ENCODE data around the gene IL4R. TPM values are rescaled to one million over a fixed set of nuclear protein-coding genes. Genes with fewer than 3 reads are reported as not detected.

Gene IL4R
- total and polyA plus RNA-seq, 2 of the 13 experiments (the other 11 are each of a cell fraction or from before 2014, with no cell fraction given) = 15.9 to 49.6 TPM

GRCh38 chr16:27367461-27368357 lies 53.9 kb downstream of the IL4R start (continued):
- no peak for TF ChIP-seq ZNF747 (CRISPR knock-in tag; IDR thresholded peaks at IDR 0.05; ENCODE audit: borderline replicate concordance)
- peak; percentile 57; the same call in 1 of the 2 replicates for TF ChIP-seq MXD3 (CRISPR knock-in tag; IDR thresholded peaks at IDR 0.05)
- peak; percentile 27; the same call in 1 of the 2 replicates for TF ChIP-seq ZNF362 (CRISPR knock-in tag; IDR thresholded peaks at IDR 0.05; ENCODE audit: borderline replicate concordance)
- TF ChIP-seq POGK (CRISPR knock-in tag; conservative IDR thresholded peaks at IDR 0.05) = 0 out of 2 replicates have a peak, but pooled peaks have one; percentile 24
- no peak for TF ChIP-seq ZFYVE20 (CRISPR knock-in tag; IDR thresholded peaks at IDR 0.05; ENCODE audit: borderline replicate concordance, low read depth)
- no peak for TF ChIP-seq ZNF577 (CRISPR knock-in tag; IDR thresholded peaks at IDR 0.05; ENCODE audit: borderline replicate concordance, low read depth)
- TF ChIP-seq ZHX1 (CRISPR knock-in tag; IDR thresholded peaks at IDR 0.05; ENCODE audit: low read depth) = no peak
- TF ChIP-seq SALL1 (CRISPR knock-in tag; IDR thresholded peaks at IDR 0.05) = peak; percentile 46; the same call in 1 of the 2 replicates
- TF ChIP-seq ZNF629 (CRISPR knock-in tag; conservative IDR thresholded peaks at IDR 0.05) = no peak
- TF ChIP-seq ZBTB37 (CRISPR knock-in tag; IDR thresholded peaks at IDR 0.05) = no peak
- no peak for TF ChIP-seq POLR2A (IDR thresholded peaks at IDR 0.05; ENCODE audit: insufficient read depth in 1 of 2, low read depth in 2 of 2, low read length in 2 of 2)
- TF ChIP-seq SMAD3 (CRISPR knock-in tag; IDR thresholded peaks at IDR 0.05) = no peak
- peak; percentile 40; the same call in 1 of the 2 replicates for TF ChIP-seq BCL6 (CRISPR knock-in tag; IDR thresholded peaks at IDR 0.05)
- peak; percentile 47; the same call in 1 of the 2 replicates for TF ChIP-seq ZNF556 (CRISPR knock-in tag; IDR thresholded peaks at IDR 0.05; ENCODE audit: borderline replicate concordance)
- no peak for TF ChIP-seq ZNF446 (CRISPR knock-in tag; IDR thresholded peaks at IDR 0.05)
- no peak for TF ChIP-seq NR2F6 (IDR thresholded peaks at IDR 0.05)
- TF ChIP-seq NR2F6 (CRISPR knock-in tag; IDR thresholded peaks at IDR 0.05) = peak; percentile 42; the same call in 1 of the 2 replicates
- no peak for TF ChIP-seq TOE1 (CRISPR knock-in tag; IDR thresholded peaks at IDR 0.05)
- no peak for TF ChIP-seq HES4 (CRISPR knock-in tag; IDR thresholded peaks at IDR 0.05; ENCODE audit: borderline replicate concordance)
- TF ChIP-seq ZNF777 (CRISPR knock-in tag; IDR thresholded peaks at IDR 0.05) = no peak
- TF ChIP-seq HNRNPLL (IDR thresholded peaks at IDR 0.05; ENCODE audit: low read depth, low read length, poor library complexity, severe bottlenecking) = no peak
- TF ChIP-seq KDM5A (IDR thresholded peaks at IDR 0.05; ENCODE audit: borderline replicate concordance, low read length) = no peak

All from HepG2 (cell line).